GM10248 (cell line): ENCODE measurements around the gene AKAP6.

Source experiments
- CTCF ChIA-PET: fragments of 300-600 bp; sonication (Branson Sonifier 250); formaldehyde crosslinking; extraction: SDS; loops from one replicate; lab custom pipeline; 2021; ENCODE audit warnings: antibody characterized with exemption; lab: Yijun Ruan, JAX
- POLR2A ChIA-PET: fragments of 350-650 bp; sonication (Branson Sonifier 250); formaldehyde crosslinking; extraction: SDS; loops from one replicate; lab custom pipeline; 2020; ENCODE audit warnings: antibody characterized with exemption; lab: Yijun Ruan, JAX
- DNase-seq: peaks from one replicate; pipeline ENCODE4 v3.0.0; 2012; ENCODE audit errors: extremely low spot score
- TF ChIP-seq, protein P1 (sequence below): IDR thresholded peaks from 2 replicates; pipeline ENCODE4 v1.5.1; 2012; ENCODE audit warnings: mild to moderate bottlenecking, low read depth; ENCODE audit errors: extremely low read depth, missing control alignments, control extremely low read depth

The AKAP6 gene

DNA sequence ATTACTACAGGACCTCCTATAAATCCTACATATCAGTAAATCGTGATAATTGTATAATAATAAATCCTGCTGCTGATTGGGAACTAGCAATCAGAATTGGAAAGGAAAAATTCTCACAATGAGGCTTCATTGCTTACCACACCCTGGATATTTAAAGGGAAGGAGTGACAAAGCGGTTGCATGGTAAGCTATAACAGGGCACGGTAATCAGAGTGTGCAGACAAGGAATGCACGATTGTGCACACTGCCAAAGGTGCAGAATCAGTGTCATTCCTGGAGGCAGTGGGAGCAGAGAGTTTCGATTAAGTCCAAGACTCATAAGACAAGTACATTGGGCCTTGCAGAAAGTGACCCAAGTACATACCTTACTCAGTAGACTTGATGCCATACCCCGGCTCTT is 332.1 kb downstream of the AKAP6 start:
- no peak for DNase-seq
- CTCF ChIA-PET: no interaction called here
- POLR2A ChIA-PET: no interaction called here
- TF ChIP-seq, protein P1, sequence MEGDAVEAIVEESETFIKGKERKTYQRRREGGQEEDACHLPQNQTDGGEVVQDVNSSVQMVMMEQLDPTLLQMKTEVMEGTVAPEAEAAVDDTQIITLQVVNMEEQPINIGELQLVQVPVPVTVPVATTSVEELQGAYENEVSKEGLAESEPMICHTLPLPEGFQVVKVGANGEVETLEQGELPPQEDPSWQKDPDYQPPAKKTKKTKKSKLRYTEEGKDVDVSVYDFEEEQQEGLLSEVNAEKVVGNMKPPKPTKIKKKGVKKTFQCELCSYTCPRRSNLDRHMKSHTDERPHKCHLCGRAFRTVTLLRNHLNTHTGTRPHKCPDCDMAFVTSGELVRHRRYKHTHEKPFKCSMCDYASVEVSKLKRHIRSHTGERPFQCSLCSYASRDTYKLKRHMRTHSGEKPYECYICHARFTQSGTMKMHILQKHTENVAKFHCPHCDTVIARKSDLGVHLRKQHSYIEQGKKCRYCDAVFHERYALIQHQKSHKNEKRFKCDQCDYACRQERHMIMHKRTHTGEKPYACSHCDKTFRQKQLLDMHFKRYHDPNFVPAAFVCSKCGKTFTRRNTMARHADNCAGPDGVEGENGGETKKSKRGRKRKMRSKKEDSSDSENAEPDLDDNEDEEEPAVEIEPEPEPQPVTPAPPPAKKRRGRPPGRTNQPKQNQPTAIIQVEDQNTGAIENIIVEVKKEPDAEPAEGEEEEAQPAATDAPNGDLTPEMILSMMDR: no peak

GRCh38 chr14:32662211-32662610 is 333.1 kb downstream of the AKAP6 start:
- POLR2A ChIA-PET: no interaction called here
- TF ChIP-seq, protein P1: no peak
- CTCF ChIA-PET: no interaction called here
- no peak for DNase-seq

DNA sequence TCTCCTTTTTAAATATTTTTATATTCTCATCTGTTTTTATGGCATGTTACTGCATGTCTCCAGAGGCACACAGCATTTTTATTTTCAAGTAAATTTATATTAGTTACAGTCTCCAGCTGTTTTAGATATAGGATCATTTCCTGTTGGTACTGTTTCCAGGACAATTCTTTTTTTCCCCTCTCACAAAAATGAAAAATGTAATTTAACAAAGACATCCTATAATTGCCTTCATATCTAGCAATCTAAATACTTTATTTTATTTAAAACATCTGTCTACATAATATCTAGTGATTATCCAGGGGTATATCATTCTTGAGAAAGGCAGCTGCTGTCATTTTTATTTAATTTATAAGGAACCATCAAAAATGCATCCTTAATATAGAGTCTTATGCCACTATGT is 337.2 kb downstream of the AKAP6 start:
- ChIA-PET POLR2A (no interaction called here), CTCF (no interaction called here)
- no peak for DNase-seq
- TF ChIP-seq, protein P1: no peak

- CTCF ChIA-PET: no interaction called here
- POLR2A ChIA-PET: no interaction called here
- no peak for DNase-seq
- TF ChIP-seq, protein P1: no peak
These were observed 338.2 kb downstream of the AKAP6 start for GRCh38 chr14:32667287-32667686.

GRCh38 chr14:32667791-32668190 is 338.7 kb downstream of the AKAP6 start:
- TF ChIP-seq, protein P1: no peak
- no peak for DNase-seq
- ChIA-PET CTCF (no interaction called here), POLR2A (no interaction called here)

DNA sequence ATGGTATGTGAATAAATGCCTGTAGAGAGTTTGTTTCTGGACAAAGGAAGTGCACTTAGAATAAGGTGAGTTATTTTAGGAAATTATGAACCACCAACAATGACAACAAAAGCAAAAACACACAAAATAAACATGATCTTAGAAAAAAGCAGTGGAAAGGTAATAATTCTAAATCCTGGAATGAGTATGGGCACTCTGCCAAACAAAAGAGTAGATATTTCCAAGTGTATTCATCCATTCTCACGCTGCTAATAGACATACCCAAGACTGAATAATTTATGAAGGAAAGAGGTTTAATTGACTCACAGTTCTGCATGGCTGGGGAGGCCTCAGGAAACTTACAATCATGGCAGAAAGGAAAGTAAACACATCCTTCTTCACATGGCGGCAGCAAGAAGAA is 340.3 kb downstream of the AKAP6 start:
- DNase-seq: no peak
- ChIA-PET CTCF (no interaction called here), POLR2A (no interaction called here)
- TF ChIP-seq, protein P1: no peak

DNA sequence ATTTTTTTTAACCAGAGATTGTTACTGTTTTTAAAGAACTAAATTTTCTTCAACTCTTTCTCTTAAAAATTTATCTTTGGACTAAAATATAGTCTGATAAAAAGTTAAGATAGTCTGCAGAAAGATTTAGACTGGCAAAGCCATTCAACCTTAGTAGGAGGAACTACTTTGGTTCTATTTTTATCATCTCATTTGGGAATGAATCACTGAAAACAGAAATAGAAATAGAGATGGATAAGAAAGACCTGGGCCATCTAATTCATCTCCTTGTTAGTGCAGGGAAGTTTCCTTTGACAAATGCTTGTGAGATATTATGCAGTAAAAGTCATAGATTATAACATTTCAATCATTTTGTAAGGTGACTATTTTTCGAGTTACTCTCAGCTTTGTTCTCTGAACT is 346.3 kb downstream of the AKAP6 start:
- CTCF ChIA-PET: no interaction called here
- POLR2A ChIA-PET: no interaction called here
- TF ChIP-seq, protein P1: no peak
- DNase-seq: no peak
